ENCODE measurements around the gene GRHL1.
"Not testable (repeated sequence)": the region's sequence is repeated elsewhere in the genome, so short reads cannot be mapped to it uniquely, and the experiment has no call there.

The GRHL1 gene

GRCh38 chr2:10030311-10030736 lies 78.8 kb downstream of the GRHL1 start:
- DNase-seq, result no peak

- DNase-seq, result not testable (repeated sequence)
These were observed 79.3 kb downstream of the GRHL1 start for GRCh38 chr2:10030798-10031197.

- DNase-seq, result no peak
These were observed 80.6 kb downstream of the GRHL1 start for GRCh38 chr2:10031886-10032745.

- no peak for DNase-seq
These were observed 81.2 kb downstream of the GRHL1 start for GRCh38 chr2:10032746-10033105.

GRCh38 chr2:10033251-10034006 lies 81.9 kb downstream of the GRHL1 start:
- DNase-seq, result no peak

GRCh38 chr2:10034333-10035052 lies 83.0 kb downstream of the GRHL1 start:
- no peak for DNase-seq

- DNase-seq, result no peak
These were observed 83.5 kb downstream of the GRHL1 start for GRCh38 chr2:10035053-10035422.

- DNase-seq, result no peak
These were observed 84.1 kb downstream of the GRHL1 start for GRCh38 chr2:10035633-10036032.

GRCh38 chr2:10036095-10036884 lies 84.8 kb downstream of the GRHL1 start:
- peak; percentile 62 for DNase-seq

GRCh38 chr2:10038123-10038522 lies 86.6 kb downstream of the GRHL1 start:
- DNase-seq, result no peak

- no peak for DNase-seq
These were observed 87.2 kb downstream of the GRHL1 start for GRCh38 chr2:10038716-10039115.

- no peak for DNase-seq
These were observed 88.3 kb downstream of the GRHL1 start for GRCh38 chr2:10039658-10040410.

GRCh38 chr2:10041711-10042110 lies 90.2 kb downstream of the GRHL1 start:
- DNase-seq, result no peak

- peak; percentile 36 for DNase-seq
These were observed 91.0 kb downstream of the GRHL1 start for GRCh38 chr2:10042301-10043161.

GRCh38 chr2:10043256-10043905 lies 91.9 kb downstream of the GRHL1 start, which contains the start of gene KLF11:
Gene KLF11, plus strand, starts transcription at chr2:10043550. Its CDS starts 167 bp downstream, at chr2:10043717.
- DNase-seq, result peak; percentile 81

GRCh38 chr2:10043906-10044601 lies 92.6 kb downstream of the GRHL1 start:
- DNase-seq, result peak; percentile 98

- no peak for DNase-seq
These were observed 94.3 kb downstream of the GRHL1 start for GRCh38 chr2:10045561-10046355.

- no peak for DNase-seq
These were observed 95.4 kb downstream of the GRHL1 start for GRCh38 chr2:10046931-10047330.

Data from activated CD4-positive, alpha-beta T cell treated with anti-CD3 and anti-CD28 coated beads for 48 hours (primary cell).